Measurements from ENCODE around the gene KCNMA1.

DNA sequence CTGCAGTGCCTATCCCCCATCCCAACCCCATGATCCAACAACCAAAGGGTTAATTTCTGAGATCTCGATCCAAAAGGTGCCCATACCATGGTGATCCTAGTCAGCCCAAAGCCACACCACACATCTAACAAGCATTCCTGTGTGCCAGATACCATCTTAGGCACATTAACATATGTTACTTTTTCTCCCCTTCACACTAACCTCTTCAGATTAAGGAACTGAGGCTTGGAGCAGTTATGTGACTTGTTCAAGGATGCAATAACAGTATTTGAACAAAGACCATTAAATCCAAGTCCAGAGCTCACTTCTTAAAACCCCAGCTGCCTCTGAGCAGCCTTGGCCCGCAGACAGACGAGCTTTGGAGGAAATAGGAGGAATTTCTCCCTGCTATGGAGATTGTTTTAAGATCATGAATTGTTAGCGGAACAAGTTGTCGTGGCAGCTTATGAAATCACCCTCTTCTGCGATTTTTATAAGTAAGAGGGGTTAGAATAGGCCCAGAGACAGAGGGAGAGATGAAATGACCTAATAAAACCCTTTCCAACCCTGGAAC is 327.2 kb downstream of the KCNMA1 start:
- TF ChIP-seq, protein P1, sequence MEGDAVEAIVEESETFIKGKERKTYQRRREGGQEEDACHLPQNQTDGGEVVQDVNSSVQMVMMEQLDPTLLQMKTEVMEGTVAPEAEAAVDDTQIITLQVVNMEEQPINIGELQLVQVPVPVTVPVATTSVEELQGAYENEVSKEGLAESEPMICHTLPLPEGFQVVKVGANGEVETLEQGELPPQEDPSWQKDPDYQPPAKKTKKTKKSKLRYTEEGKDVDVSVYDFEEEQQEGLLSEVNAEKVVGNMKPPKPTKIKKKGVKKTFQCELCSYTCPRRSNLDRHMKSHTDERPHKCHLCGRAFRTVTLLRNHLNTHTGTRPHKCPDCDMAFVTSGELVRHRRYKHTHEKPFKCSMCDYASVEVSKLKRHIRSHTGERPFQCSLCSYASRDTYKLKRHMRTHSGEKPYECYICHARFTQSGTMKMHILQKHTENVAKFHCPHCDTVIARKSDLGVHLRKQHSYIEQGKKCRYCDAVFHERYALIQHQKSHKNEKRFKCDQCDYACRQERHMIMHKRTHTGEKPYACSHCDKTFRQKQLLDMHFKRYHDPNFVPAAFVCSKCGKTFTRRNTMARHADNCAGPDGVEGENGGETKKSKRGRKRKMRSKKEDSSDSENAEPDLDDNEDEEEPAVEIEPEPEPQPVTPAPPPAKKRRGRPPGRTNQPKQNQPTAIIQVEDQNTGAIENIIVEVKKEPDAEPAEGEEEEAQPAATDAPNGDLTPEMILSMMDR (IDR thresholded peaks at IDR 0.05) = no peak
- TF ChIP-seq POLR2AphosphoS5 (IDR thresholded peaks at IDR 0.05) (peak in 3 of 4 donors; percentile 6 to 11 (median 10)), POLR2A (IDR thresholded peaks at IDR 0.05) (no peak)
